ENCODE data around the gene TTC9B.

Gene TTC9B

GRCh38 chr19:40264314-40265054 lies 46.3 kb upstream of the TTC9B start:
- in situ Hi-C loops (cut with MboI; ENCODE audit: low sequenced_read_pairs, unreplicated experiment), result no loop called here

GRCh38 chr19:40263440-40264313 lies 45.5 kb upstream of the TTC9B start:
- in situ Hi-C loops (cut with MboI; ENCODE audit: low sequenced_read_pairs, unreplicated experiment), result no loop called here
- no peak for DNase-seq (ENCODE audit: low spot score)

More at GRCh38 chr19:40264314-40265054, 46.3 kb upstream of the TTC9B start:
- DNase-seq (ENCODE audit: low spot score), result no peak
- no peak for TF ChIP-seq CTCF (IDR thresholded peaks at IDR 0.05; ENCODE audit: borderline replicate concordance, control extremely low read depth, extremely low read depth, insufficient read depth, missing control alignments)

GRCh38 chr19:40262422-40262821 lies 44.2 kb upstream of the TTC9B start:
- in situ Hi-C loops (cut with MboI; ENCODE audit: low sequenced_read_pairs, unreplicated experiment), result no loop called here
- no peak for DNase-seq (ENCODE audit: low spot score)
- no peak for TF ChIP-seq CTCF (IDR thresholded peaks at IDR 0.05; ENCODE audit: borderline replicate concordance, control extremely low read depth, extremely low read depth, insufficient read depth, missing control alignments)

More at GRCh38 chr19:40263440-40264313, 45.5 kb upstream of the TTC9B start:
- TF ChIP-seq CTCF (IDR thresholded peaks at IDR 0.05; ENCODE audit: borderline replicate concordance, control extremely low read depth, extremely low read depth, insufficient read depth, missing control alignments), result peak; percentile 0

GRCh38 chr19:40261631-40262030 lies 43.4 kb upstream of the TTC9B start:
- in situ Hi-C loops (cut with MboI; ENCODE audit: low sequenced_read_pairs, unreplicated experiment), result no loop called here

GRCh38 chr19:40257096-40257517 lies 38.9 kb upstream of the TTC9B start:
- in situ Hi-C loops (cut with MboI; ENCODE audit: low sequenced_read_pairs, unreplicated experiment), result no loop called here
- DNase-seq (ENCODE audit: low spot score), result no peak
- no peak for TF ChIP-seq CTCF (IDR thresholded peaks at IDR 0.05; ENCODE audit: borderline replicate concordance, control extremely low read depth, extremely low read depth, insufficient read depth, missing control alignments)

More at GRCh38 chr19:40261631-40262030, 43.4 kb upstream of the TTC9B start:
- TF ChIP-seq CTCF (IDR thresholded peaks at IDR 0.05; ENCODE audit: borderline replicate concordance, control extremely low read depth, extremely low read depth, insufficient read depth, missing control alignments), result no peak
- no peak for DNase-seq (ENCODE audit: low spot score)

GRCh38 chr19:40256512-40256911 lies 38.3 kb upstream of the TTC9B start:
- in situ Hi-C loops (cut with MboI; ENCODE audit: low sequenced_read_pairs, unreplicated experiment), result no loop called here
- DNase-seq (ENCODE audit: low spot score), result no peak
- no peak for TF ChIP-seq CTCF (IDR thresholded peaks at IDR 0.05; ENCODE audit: borderline replicate concordance, control extremely low read depth, extremely low read depth, insufficient read depth, missing control alignments)

Measured in GM13976 (cell line).